ENCODE measurements around the gene APOO. TPM values are rescaled to one million over a fixed set of nuclear protein-coding genes. Genes with fewer than 3 reads are reported as not detected.

APOO gene
- total and polyA plus RNA-seq, 2 of the 4 experiments (the other 2 are of a cell fraction) = 9.0 to 14.2 TPM

GRCh38 chrX:23789386-23790154 is 118.2 kb downstream of the APOO start:
- ATAC-seq (ENCODE audit: low read depth) = no peak
- no peak for TF ChIP-seq CTCF (conservative IDR thresholded peaks at IDR 0.05; ENCODE audit: low read depth, low read length)
- no peak for TF ChIP-seq RCOR1 (IDR thresholded peaks at IDR 0.05; ENCODE audit: insufficient replicate concordance, low read length)
- no peak for TF ChIP-seq CEBPB (IDR thresholded peaks at IDR 0.05; ENCODE audit: low read depth, low read length)
- TF ChIP-seq NFE2L2 (IDR thresholded peaks at IDR 0.05; ENCODE audit: low read depth, low read length) = no peak
- TF ChIP-seq SMC3 (IDR thresholded peaks at IDR 0.05; ENCODE audit: low read depth, low read length) = no peak
- no peak for TF ChIP-seq FOS (IDR thresholded peaks at IDR 0.05; ENCODE audit: low read depth, low read length)
- TF ChIP-seq, protein P1, sequence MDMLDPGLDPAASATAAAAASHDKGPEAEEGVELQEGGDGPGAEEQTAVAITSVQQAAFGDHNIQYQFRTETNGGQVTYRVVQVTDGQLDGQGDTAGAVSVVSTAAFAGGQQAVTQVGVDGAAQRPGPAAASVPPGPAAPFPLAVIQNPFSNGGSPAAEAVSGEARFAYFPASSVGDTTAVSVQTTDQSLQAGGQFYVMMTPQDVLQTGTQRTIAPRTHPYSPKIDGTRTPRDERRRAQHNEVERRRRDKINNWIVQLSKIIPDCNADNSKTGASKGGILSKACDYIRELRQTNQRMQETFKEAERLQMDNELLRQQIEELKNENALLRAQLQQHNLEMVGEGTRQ (IDR thresholded peaks at IDR 0.05; ENCODE audit: low read depth, low read length) = no peak
- no peak for TF ChIP-seq POLR2A (IDR thresholded peaks at IDR 0.05; ENCODE audit: low read depth, low read length)
- no peak for TF ChIP-seq MXI1 (IDR thresholded peaks at IDR 0.05; ENCODE audit: borderline replicate concordance, low read depth, low read length)
- TF ChIP-seq ELK1 (IDR thresholded peaks at IDR 0.05; ENCODE audit: borderline replicate concordance, low read depth, low read length) = no peak
- TF ChIP-seq MAZ (IDR thresholded peaks at IDR 0.05; ENCODE audit: borderline replicate concordance, low read depth, low read length) = no peak
- TF ChIP-seq BHLHE40 (IDR thresholded peaks at IDR 0.05; ENCODE audit: low read depth, low read length) = no peak
- no peak for TF ChIP-seq MAFK (IDR thresholded peaks at IDR 0.05; ENCODE audit: low read depth, low read length)
- TF ChIP-seq CHD1 (IDR thresholded peaks at IDR 0.05; ENCODE audit: low read depth, low read length) = no peak
- TF ChIP-seq RAD21 (IDR thresholded peaks at IDR 0.05; ENCODE audit: low read length) = no peak

More at GRCh38 chrX:23789386-23790154, 118.2 kb downstream of the APOO start:
- H3K23ac ChIP-seq (ENCODE audit: low read depth, low read length) = no peak overlapping the region
- no peaks in the 10 kb centered on the region for H3K9me1 ChIP-seq (ENCODE audit: insufficient read depth, low read length)
- H2BK20ac ChIP-seq (ENCODE audit: low read depth, low read length) = no peak overlapping the region
- H3K9ac ChIP-seq (ENCODE audit: low read depth, low read length) = no peak overlapping the region
- DNase-seq = no peak
- BruUV-seq (replicated peaks) = no TSS peak
- no peak overlapping the region for H4K91ac ChIP-seq (ENCODE audit: insufficient read depth, low read depth, low read length)
- no peak overlapping the region for H3K56ac ChIP-seq (ENCODE audit: extremely low read depth, insufficient read depth, low read length)
- H2BK5ac ChIP-seq (ENCODE audit: low read depth, low read length, poor library complexity, severe bottlenecking) = no peak overlapping the region
- no CpG with 5 or more reads among the region's 8 CpGs for WGBS, 2 experiments (ENCODE audit: extremely low coverage in 2 of 2, insufficient read length in 1 of 2)
- H2AK5ac ChIP-seq (ENCODE audit: low read depth, low read length) = no peak overlapping the region
- no peak overlapping the region for H2AFZ ChIP-seq (replicated peaks; ENCODE audit: low read length, poor library complexity)
- intact Hi-C loops (cut with micrococcal nuclease) (no loop called here), dilution Hi-C loops (cut with HindIII; ENCODE audit: low sequenced_read_pairs, unreplicated experiment) (no loop called here), in situ Hi-C loops (cut with MboI; ENCODE audit: low sequenced_read_pairs) (loop anchor here (10.0 kb wide), 1 partner anchor 115 kb away; the partner anchor contains the start of genes APOO and CXorf58)
- no peak overlapping the region for H3K4ac ChIP-seq (ENCODE audit: low read depth, low read length)
- ChIA-PET CTCF (no interaction called here), POLR2A (ENCODE audit: unreplicated experiment) (no interaction called here)
- H3K14ac ChIP-seq (replicated peaks; ENCODE audit: low read depth, low read length) = no peak overlapping the region
- no peaks in the 10 kb centered on the region for H3K9me3 ChIP-seq (ENCODE audit: control insufficient read depth, insufficient read depth, low read length)
- H3K27me3 ChIP-seq (ENCODE audit: control insufficient read depth, insufficient read depth, low read length) = no peaks in the 10 kb centered on the region
- H4K8ac ChIP-seq (ENCODE audit: low read depth in 2 of 2, low read length in 2 of 2) = no peak overlapping the region
- H4K20me1 ChIP-seq (ENCODE audit: insufficient read depth, low read length) = peaks cover 3% of the 10 kb centered on the region; the same call in 1 of the 2 replicates
- H3K4me1 ChIP-seq (ENCODE audit: control insufficient read depth, insufficient read depth, low read length) = no peaks in the 10 kb centered on the region
- no peak overlapping the region for H3K4me2 ChIP-seq (ENCODE audit: low read depth, low read length)
- H3K27ac ChIP-seq (ENCODE audit: insufficient read depth, low read length) = no peak overlapping the region
- no peak overlapping the region for H2BK120ac ChIP-seq (ENCODE audit: low read depth, low read length)
- no peak overlapping the region for H2BK15ac ChIP-seq (ENCODE audit: low read depth, low read length)
- H3K4me3 ChIP-seq (ENCODE audit: insufficient read depth, low read depth, low read length) = no peak overlapping the region
- peaks cover 2% of the 10 kb centered on the region; the same call in 1 of the 2 replicates for H3K36me3 ChIP-seq (ENCODE audit: control insufficient read depth, insufficient read depth, low read length)
- no peak overlapping the region for H4K5ac ChIP-seq (ENCODE audit: low read depth, low read length)
- H3K79me1 ChIP-seq (ENCODE audit: low read depth in 1 of 2, low read length in 2 of 2) = peaks cover 0 to 5% of the 10 kb centered on the region in 2 experiments; a peak in 1 of 4 replicates
- H2AK9ac ChIP-seq (replicated peaks; ENCODE audit: low read depth, low read length, poor library complexity) = no peak overlapping the region
- no peak overlapping the region for H3K18ac ChIP-seq (ENCODE audit: low read depth, low read length)
